Cardiac muscle cell (in vitro differentiated cells and primary cell): Measurements from ENCODE around the gene DLG1. TPM values are rescaled to one million over a fixed set of nuclear protein-coding genes. Genes with fewer than 3 reads are reported as not detected.

Experiments
- DNase-seq, 2 donors: peaks; one replicate each; pipeline versions ENCODE4 v3.0.0 to v3.0.0-alpha.2; 2010 to 2017; ENCODE audit warnings: low read depth in 1 of 2, low spot score in 1 of 2
- H3K27ac ChIP-seq: fragments of 200-600 bp; sonication (generic); 2 replicates; pipeline ENCODE4 v1.5.1; 2016
- H3K27me3 ChIP-seq: fragments of 200-600 bp; sonication (generic); 2 replicates; pipeline ENCODE4 v1.6.0; 2016; ENCODE audit warnings: control low read depth
- H3K36me3 ChIP-seq: fragments of 200-600 bp; sonication (generic); 2 replicates; pipeline ENCODE4 v1.5.1; 2016; ENCODE audit warnings: control low read depth
- H3K4me1 ChIP-seq: fragments of 200-600 bp; sonication (generic); 2 replicates; pipeline ENCODE4 v1.8.1; 2017; ENCODE audit warnings: low read depth, mild to moderate bottlenecking, mixed run types
- H3K4me3 ChIP-seq: fragments of 200-600 bp; sonication (generic); 2 replicates; pipeline ENCODE4 v1.5.1; 2016; ENCODE audit warnings: mild to moderate bottlenecking
- H3K9me3 ChIP-seq: fragments of 200-600 bp; sonication (generic); 2 replicates; pipeline ENCODE4 v1.5.1; 2017; ENCODE audit warnings: low read depth, mild to moderate bottlenecking, control low read depth
- polyA plus RNA-seq: library from polyadenylated mRNA; unstranded; fragments of >200 nt; fragmentation: Nextera tagmentation; extraction: Ambion mirVana; gene quantifications from 2 replicates; pipeline ENCODE4 v1.2.1, GENCODE V29; 2016
- total RNA-seq: library from RNA; depleted of rRNA; stranded (reverse); fragments of >200 nt; gene quantifications from 2 replicates; pipeline ENCODE4 v1.2.3, GENCODE V29; 2016
- TF ChIP-seq, protein P1 (sequence below): IDR thresholded peaks from 2 replicates; pipeline ENCODE4 v1.5.1; 2012; ENCODE audit warnings: low read depth, mild to moderate bottlenecking, low read length

Gene DLG1
- total and polyA plus RNA-seq, 2 experiments from 2014 or later: 42.8 to 61.4 TPM

DNA sequence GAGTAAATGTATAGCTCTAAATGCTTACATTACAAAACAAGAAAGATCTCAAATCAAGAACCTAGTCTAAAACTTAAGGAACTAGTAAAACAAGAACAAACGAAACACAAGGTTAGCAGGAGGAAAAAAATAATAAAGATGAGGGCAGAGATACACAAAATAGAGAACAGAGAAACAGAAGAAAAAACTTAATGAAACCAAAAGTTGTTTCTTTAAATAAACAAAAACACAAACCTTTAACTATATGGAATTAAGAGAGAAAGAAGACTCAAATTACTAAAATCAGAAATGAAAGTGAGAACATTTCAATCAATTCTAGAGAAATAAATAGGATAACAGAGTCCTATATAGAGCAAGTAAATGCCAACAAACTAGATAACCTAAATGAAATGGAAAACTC, 59.6 kb downstream of the DLG1 start:
- no peak overlapping the region for H3K4me3 ChIP-seq
- TF ChIP-seq, protein P1, sequence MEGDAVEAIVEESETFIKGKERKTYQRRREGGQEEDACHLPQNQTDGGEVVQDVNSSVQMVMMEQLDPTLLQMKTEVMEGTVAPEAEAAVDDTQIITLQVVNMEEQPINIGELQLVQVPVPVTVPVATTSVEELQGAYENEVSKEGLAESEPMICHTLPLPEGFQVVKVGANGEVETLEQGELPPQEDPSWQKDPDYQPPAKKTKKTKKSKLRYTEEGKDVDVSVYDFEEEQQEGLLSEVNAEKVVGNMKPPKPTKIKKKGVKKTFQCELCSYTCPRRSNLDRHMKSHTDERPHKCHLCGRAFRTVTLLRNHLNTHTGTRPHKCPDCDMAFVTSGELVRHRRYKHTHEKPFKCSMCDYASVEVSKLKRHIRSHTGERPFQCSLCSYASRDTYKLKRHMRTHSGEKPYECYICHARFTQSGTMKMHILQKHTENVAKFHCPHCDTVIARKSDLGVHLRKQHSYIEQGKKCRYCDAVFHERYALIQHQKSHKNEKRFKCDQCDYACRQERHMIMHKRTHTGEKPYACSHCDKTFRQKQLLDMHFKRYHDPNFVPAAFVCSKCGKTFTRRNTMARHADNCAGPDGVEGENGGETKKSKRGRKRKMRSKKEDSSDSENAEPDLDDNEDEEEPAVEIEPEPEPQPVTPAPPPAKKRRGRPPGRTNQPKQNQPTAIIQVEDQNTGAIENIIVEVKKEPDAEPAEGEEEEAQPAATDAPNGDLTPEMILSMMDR: no peak

DNA sequence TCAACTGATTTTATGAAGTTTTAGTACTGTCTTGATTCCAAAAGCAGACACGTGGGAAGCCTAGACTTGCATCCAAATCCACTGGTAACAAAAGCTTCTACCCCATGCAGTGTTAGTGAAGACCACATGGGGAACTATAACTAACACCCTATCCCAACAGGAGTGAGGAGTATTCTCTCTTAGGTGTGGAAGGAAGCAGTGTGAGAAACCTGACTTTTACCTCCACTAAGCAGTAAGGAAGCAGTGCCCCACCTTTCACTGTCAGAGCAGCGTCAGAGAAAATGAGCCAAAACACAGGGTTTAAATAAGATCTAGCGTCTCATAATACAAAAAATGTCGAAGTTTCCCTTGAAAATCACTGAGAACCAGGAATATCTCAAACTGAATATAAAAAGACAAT, 60.5 kb downstream of the DLG1 start:
- Histone ChIP-seq H3K4me1 (no peaks in the 10 kb centered on the region), H3K9me3 (no peaks in the 10 kb centered on the region), H3K36me3 (no peaks in the 10 kb centered on the region), H3K4me3 (no peak overlapping the region), H3K27me3 (no peaks in the 10 kb centered on the region), H3K27ac (no peak overlapping the region)
- no peak for DNase-seq
- TF ChIP-seq, protein P1: no peak

More for the DNA sequence above, 59.6 kb downstream of the DLG1 start:
- no peaks in the 10 kb centered on the region for H3K27me3 ChIP-seq
- no peak overlapping the region for H3K27ac ChIP-seq
- H3K9me3 ChIP-seq: no peaks in the 10 kb centered on the region
- H3K36me3 ChIP-seq: no peaks in the 10 kb centered on the region
- DNase-seq: no peak
- no peaks in the 10 kb centered on the region for H3K4me1 ChIP-seq

DNA sequence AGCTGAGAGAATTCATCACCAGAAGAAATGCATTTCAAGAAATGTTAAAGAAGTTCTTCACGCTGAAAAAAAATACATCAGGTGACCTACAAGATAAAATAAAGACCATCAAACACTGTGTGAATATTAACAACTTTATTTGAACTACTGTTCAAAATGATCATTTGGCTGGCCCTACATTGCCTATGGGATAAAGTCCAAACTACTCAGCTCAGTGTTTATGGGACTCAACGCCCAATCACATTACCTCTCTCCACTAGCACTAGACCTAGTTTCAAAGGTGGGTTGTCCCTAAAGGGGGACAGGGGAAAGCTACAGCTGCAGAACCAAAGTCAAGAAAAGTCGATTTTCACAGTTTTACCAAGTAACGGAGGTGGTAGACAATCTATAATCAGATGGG, 62.0 kb downstream of the DLG1 start:
- H3K4me3 ChIP-seq: no peak overlapping the region
- no peak overlapping the region for H3K27ac ChIP-seq
- no peaks in the 10 kb centered on the region for H3K36me3 ChIP-seq
- H3K4me1 ChIP-seq: no peaks in the 10 kb centered on the region
- TF ChIP-seq, protein P1: no peak
- no peak for DNase-seq
- H3K27me3 ChIP-seq: no peaks in the 10 kb centered on the region
- no peaks in the 10 kb centered on the region for H3K9me3 ChIP-seq

DNA sequence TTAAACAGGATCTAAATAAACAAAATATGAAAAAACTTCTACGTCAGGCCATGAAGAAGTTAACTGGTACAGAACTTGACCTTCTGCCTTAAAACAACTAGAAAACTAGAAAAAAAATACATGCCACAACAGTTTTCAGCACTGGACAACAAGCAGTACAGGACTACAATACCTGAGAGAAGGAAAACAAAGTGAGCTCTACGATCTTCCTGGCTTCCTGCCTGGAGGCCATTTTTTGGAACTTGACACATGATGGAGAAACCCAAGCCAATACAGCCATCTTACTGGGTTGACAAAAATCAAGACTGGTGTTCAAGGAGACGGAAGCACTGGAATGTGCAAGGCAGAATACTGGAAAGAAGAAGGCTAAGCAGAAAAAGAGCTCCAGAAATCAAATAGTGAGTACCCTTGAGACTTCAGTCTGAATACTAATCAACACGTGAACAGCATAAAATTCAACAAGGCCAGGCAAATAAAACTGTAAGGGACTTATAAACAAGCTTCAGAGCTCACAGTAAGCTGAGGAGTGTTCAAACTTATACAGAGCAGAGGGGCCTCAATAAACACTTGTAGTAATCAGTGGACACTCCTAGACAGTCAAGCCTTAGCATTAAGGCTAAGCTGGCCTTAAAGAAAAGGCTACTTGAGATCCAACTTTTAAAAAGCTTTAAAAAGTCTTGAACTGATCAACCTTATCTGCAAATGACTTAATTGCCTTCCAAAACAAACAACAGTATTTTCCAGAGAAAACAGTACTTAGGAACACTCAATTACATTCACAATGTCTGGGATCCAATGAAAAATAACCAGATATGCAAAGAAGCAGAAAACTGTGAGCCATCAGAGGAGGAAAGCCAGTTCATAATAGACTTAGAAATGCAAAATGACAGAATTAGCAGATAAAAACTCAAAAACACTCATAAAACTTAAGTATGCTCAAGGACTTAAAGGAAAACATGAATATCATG, 63.2 kb downstream of the DLG1 start:
- Histone ChIP-seq H3K4me1 (no peaks in the 10 kb centered on the region), H3K27me3 (no peaks in the 10 kb centered on the region), H3K4me3 (no peak overlapping the region), H3K36me3 (no peaks in the 10 kb centered on the region), H3K9me3 (no peaks in the 10 kb centered on the region), H3K27ac (no peak overlapping the region)
- TF ChIP-seq, protein P1: no peak
- DNase-seq: no peak

DNA sequence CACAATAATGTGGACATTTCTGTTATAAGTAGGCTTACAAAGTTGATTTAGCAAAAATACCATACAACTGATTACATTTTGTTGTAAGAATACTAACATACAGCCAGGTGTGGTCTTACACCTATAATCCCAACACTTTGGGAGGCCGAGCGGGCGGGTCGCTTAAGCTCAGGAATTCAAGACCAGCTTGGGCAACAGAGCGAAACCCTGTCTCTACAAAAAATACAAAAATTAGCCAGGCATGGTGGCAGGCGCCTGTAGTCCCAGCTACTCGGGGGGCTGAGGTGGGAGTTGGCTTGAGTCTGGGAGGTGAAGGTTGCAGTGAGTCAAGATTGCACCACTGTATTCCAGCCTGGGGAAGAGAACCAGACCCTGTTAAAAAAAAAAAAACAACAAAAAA, 67.1 kb downstream of the DLG1 start:
- TF ChIP-seq, protein P1: no peak
- Histone ChIP-seq H3K4me1 (peaks cover 2% of the 10 kb centered on the region), H3K36me3 (no peaks in the 10 kb centered on the region), H3K27ac (no peak overlapping the region), H3K4me3 (no peak overlapping the region), H3K27me3 (no peaks in the 10 kb centered on the region), H3K9me3 (no peaks in the 10 kb centered on the region)
- DNase-seq: no peak
